HepG2 (cell line): Measurements from ENCODE around the gene TEAD1. TPM values are rescaled to one million over a fixed set of nuclear protein-coding genes. Genes with fewer than 3 reads are reported as not detected.

Experiments used
- ATAC-seq: fragments of 200-7000 bp; cut with Tn5 transposase; 3 replicates; pipeline ENCODE4 v1.9.1; 2020; ENCODE audit warnings: mild to moderate bottlenecking, moderate library complexity
- BruUV-seq: library from RNA; stranded (reverse); fragments of 400-500 nt; replicated peaks from 2 replicates; lab custom pipeline; 2021; lab: Mats Ljungman, UMichigan
- CTCF ChIA-PET: fragments of 300-600 bp; formaldehyde crosslinking; extraction: SDS; loops from one replicate; lab custom pipeline; 2021; ENCODE audit warnings: low total read pairs, inconsistent platforms, low intra/inter-chr PET ratio; lab: Yijun Ruan, JAX
- POLR2A ChIA-PET: fragments of 350-600 bp; sonication (Branson Sonifier 250); formaldehyde crosslinking; loops from one replicate; lab custom pipeline; 2020; ENCODE audit warnings: antibody characterized with exemption, inconsistent platforms; lab: Yijun Ruan, JAX
- DNase-seq: peaks from one replicate; pipeline ENCODE4 v3.0.0-alpha.2; 2015; ENCODE audit warnings: low spot score
- FAIRE-seq: peaks from 3 replicates; lab custom pipeline; 2011; peaks lifted over from hg19 to GRCh38; lab: Jason Lieb, UNC
- H2AFZ ChIP-seq: one replicate; pipeline ENCODE4 v1.6.1; 2011; ENCODE audit warnings: low read length, inconsistent platforms
- H3K27ac ChIP-seq: fragments of 300-600 bp; 3 replicates; pipeline ENCODE4 v1.8.0; 2011; ENCODE audit warnings: mixed run types, mild to moderate bottlenecking, mixed read lengths, low read length, inconsistent platforms; ENCODE audit not compliant: insufficient read depth; ENCODE audit errors: extremely low read length
- H3K27me3 ChIP-seq, 2 experiments: fragments of 200-600 bp in 1 of 2; 2 replicates in 1 of 2; 3 replicates in 1 of 2; pipeline versions ENCODE4 v1.6.0 to v1.8.0; 2011; ENCODE audit warnings: low read length in 2 of 2, mild to moderate bottlenecking in 2 of 2, moderate library complexity in 2 of 2, inconsistent platforms in 1 of 2; ENCODE audit not compliant: insufficient read depth in 2 of 2, control insufficient read depth in 1 of 2
- H3K36me3 ChIP-seq, 2 experiments: fragments of 200-600 bp in 1 of 2; replicated peaks in 1 of 2; 2 replicates in 1 of 2; 3 replicates in 1 of 2; pipeline versions ENCODE4 v1.5.1 to v1.8.0; 2011; ENCODE audit warnings: low read length in 2 of 2, inconsistent platforms in 1 of 2; ENCODE audit not compliant: insufficient read depth in 2 of 2, control insufficient read depth in 1 of 2
- H3K4me1 ChIP-seq: 2 replicates; pipeline ENCODE4 v1.5.1; 2012; ENCODE audit warnings: low read length, inconsistent platforms; ENCODE audit not compliant: insufficient read depth
- H3K4me2 ChIP-seq: 2 replicates; pipeline ENCODE4 v1.6.0; 2011; ENCODE audit warnings: low read depth, low read length, inconsistent platforms
- H3K4me3 ChIP-seq, 3 experiments: fragments of 200-600 bp in 1 of 3; sonication (generic), shearing (Covaris generic) in 1 of 3; replicated peaks in 1 of 3; 2 replicates each; pipeline ENCODE4 v1.5.1; 2011 to 2016; ENCODE audit warnings: low read length in 3 of 3, inconsistent platforms in 2 of 3, low read depth in 2 of 3, mild to moderate bottlenecking in 2 of 3, control low read depth in 1 of 3, mixed read lengths in 1 of 3; ENCODE audit not compliant: insufficient read depth in 1 of 3
- H3K79me2 ChIP-seq: one replicate; pipeline ENCODE4 v1.6.1; 2011; ENCODE audit warnings: low read length, inconsistent platforms; ENCODE audit not compliant: insufficient read depth
- H3K9ac ChIP-seq: 2 replicates; pipeline ENCODE4 v1.6.0; 2011; ENCODE audit warnings: mild to moderate bottlenecking, low read depth, low read length, inconsistent platforms; ENCODE audit not compliant: insufficient read depth
- H3K9me3 ChIP-seq: 2 replicates; pipeline ENCODE4 v1.5.1; 2012; ENCODE audit warnings: mild to moderate bottlenecking, low read length
- H4K20me1 ChIP-seq: 2 replicates; pipeline ENCODE4 v1.6.0; 2011; ENCODE audit warnings: inconsistent platforms, mild to moderate bottlenecking, low read length, moderate library complexity; ENCODE audit not compliant: insufficient read depth
- AHDC1 ChIP-seq: sonication (generic); formaldehyde crosslinking; IDR thresholded peaks from 2 replicates; pipeline ENCODE4 v1.5.1; 2020; ENCODE audit warnings: mild to moderate bottlenecking, missing genetic modification reagents, borderline replicate concordance
- MAFF ChIP-seq: IDR thresholded peaks from 2 replicates; pipeline ENCODE4 v1.6.1; 2011; ENCODE audit warnings: low read depth, low read length, improper control_type of control experiment
- MAFK ChIP-seq, 2 experiments: IDR thresholded peaks in 1 of 2; conservative IDR thresholded peaks in 1 of 2; 2 replicates each; pipeline ENCODE4 v1.6.1; 2011; ENCODE audit warnings: improper control_type of control experiment in 2 of 2, low read length in 2 of 2
- WGBS: methylation state at CpG from one replicate; pipeline ENCODE4 v1.1.6; 2017; ENCODE audit warnings: low lambda C conversion rate; 5-methylcytosine and 5-hydroxymethylcytosine counted together
- in situ Hi-C: cut with HindIII; loops from 2 replicates; pipeline ENCODE4 v1.10.0; 2017; ENCODE audit warnings: low pct_unique_long_range_greater_than_20kb; ENCODE audit not compliant: extremely low pct_ligation_motif_present
- intact Hi-C: fragments of 100-400 bp; cut with micrococcal nuclease; formaldehyde crosslinking; loops from one replicate; pipeline ENCODE4 v1.10.0; 2022; ENCODE audit not compliant: unreplicated experiment
- polyA plus RNA-seq, 8 experiments: library from polyadenylated mRNA; depleted of rRNA in 3 of 8; stranded (reverse) in 7 of 8; unstranded in 1 of 8; fragments of >200 nt; fragmentation: Illumina TruSeq in 4 of 8; extraction: Trizol in 4 of 8; gene quantifications; 2 replicates each; pipeline versions ENCODE4 v1.2.1 to v1.2.3, GENCODE V29; 2011 to 2016; ENCODE audit warnings: low read depth in 4 of 8, missing spikeins in 1 of 8, mixed read lengths in 1 of 8; ENCODE audit not compliant: insufficient read depth in 1 of 8
- total RNA-seq, 5 experiments: library from RNA; depleted of rRNA; stranded (reverse); fragments of >200 nt; fragmentation: Illumina TruSeq; extraction: Trizol; gene quantifications; 2 replicates each; pipeline ENCODE4 v1.2.3, GENCODE V29; 2016; ENCODE audit warnings: low read depth in 1 of 5

Gene TEAD1
- total and polyA plus RNA-seq, 2 of the 13 experiments (the other 11 are each of a cell fraction or from before 2014, with no cell fraction given) = 20.1 to 30.5 TPM

GRCh38 chr11:12918667-12919066, 244.4 kb downstream of the TEAD1 start:
- Histone ChIP-seq H3K9me3 (no peaks in the 10 kb centered on the region), H4K20me1 (no peaks in the 10 kb centered on the region), H3K9ac (no peak overlapping the region), H3K36me3 (peaks cover 2 to 16% of the 10 kb centered on the region in 2 experiments; a peak in 2 of 5 replicates), H2AFZ (no peak overlapping the region), H3K27me3 (no peaks in the 10 kb centered on the region), H3K4me2 (no peak overlapping the region), H3K27ac (no peak overlapping the region), H3K79me2 (no peaks in the 10 kb centered on the region), H3K4me1 (no peaks in the 10 kb centered on the region), H3K4me3 (no peak overlapping the region)
- POLR2A ChIA-PET = no interaction called here
- in situ Hi-C loops (no loop called here), intact Hi-C loops (no loop called here)
- no TSS peak for BruUV-seq
- FAIRE-seq (no peak), ATAC-seq (no peak), DNase-seq (no peak)
- TF ChIP-seq MAFK (conservative IDR thresholded peaks at IDR 0.05 in 1 of 2, IDR thresholded peaks at IDR 0.05 in 1 of 2; ENCODE audit: low read length in 2 of 2) (peak; percentile 93 to 97), AHDC1 (CRISPR knock-in tag) (no peak), MAFF (peak; percentile 95)
- CTCF ChIA-PET = no interaction called here
- WGBS = 96% methylated on average over 4 of the region's 4 CpGs
